NT2/D1 (cell line): ENCODE data around the gene TRAF1.

Source experiments
- DNase-seq: peaks from one replicate; pipeline ENCODE4 v3.0.0-alpha.2; 2011; ENCODE audit warnings: low read depth, low spot score
- H3K27me3 ChIP-seq: 2 replicates; pipeline ENCODE4 v1.6.0; 2011; ENCODE audit warnings: mild to moderate bottlenecking; ENCODE audit not compliant: insufficient read length, insufficient read depth
- H3K36me3 ChIP-seq: 2 replicates; pipeline ENCODE4 v1.6.1; 2011; ENCODE audit warnings: mild to moderate bottlenecking, low read length, mixed read lengths; ENCODE audit not compliant: insufficient read depth, insufficient read length
- H3K4me1 ChIP-seq: 2 replicates; pipeline ENCODE4 v1.5.1; 2011; ENCODE audit not compliant: insufficient read depth, insufficient read length
- H3K4me3 ChIP-seq: 2 replicates; pipeline ENCODE4 v1.5.1; 2011; ENCODE audit warnings: low read depth; ENCODE audit not compliant: insufficient read length
- H3K9ac ChIP-seq: 2 replicates; pipeline ENCODE4 v1.6.0; 2011; ENCODE audit warnings: low read depth; ENCODE audit not compliant: insufficient read length
- H3K9me3 ChIP-seq: 2 replicates; pipeline ENCODE4 v1.5.1; 2011; ENCODE audit warnings: mild to moderate bottlenecking, low read length; ENCODE audit not compliant: insufficient read depth
- SUZ12 ChIP-seq: IDR thresholded peaks from 2 replicates; pipeline ENCODE4 v1.6.1; 2011; ENCODE audit not compliant: insufficient read length, insufficient read depth; ENCODE audit errors: extremely low read depth
- YY1 ChIP-seq: IDR thresholded peaks from 2 replicates; pipeline ENCODE4 v1.6.1; 2011; ENCODE audit not compliant: insufficient read length, insufficient read depth
- ZNF274 ChIP-seq: IDR thresholded peaks from 2 replicates; pipeline ENCODE4 v1.6.1; 2011; ENCODE audit warnings: mild to moderate bottlenecking, low read depth, low read length

Gene TRAF1

GRCh38 chr9:120933310-120934055 is 6.9 kb upstream of the TRAF1 start:
- no peak for DNase-seq
- Histone ChIP-seq H3K27me3 (peaks cover 4% of the 10 kb centered on the region), H3K4me3 (no peak overlapping the region), H3K9me3 (no peaks in the 10 kb centered on the region), H3K9ac (no peak overlapping the region), H3K4me1 (peaks cover 3% of the 10 kb centered on the region), H3K36me3 (no peaks in the 10 kb centered on the region)
- TF ChIP-seq YY1 (no peak), ZNF274 (no peak), SUZ12 (no peak)

GRCh38 chr9:120932086-120932823 is 5.7 kb upstream of the TRAF1 start:
- H3K36me3 ChIP-seq: no peaks in the 10 kb centered on the region
- no peaks in the 10 kb centered on the region for H3K9me3 ChIP-seq
- no peak overlapping the region for H3K9ac ChIP-seq
- H3K4me3 ChIP-seq: no peak overlapping the region
- H3K4me1 ChIP-seq: peaks cover 3% of the 10 kb centered on the region
- DNase-seq: no peak
- no peak for TF ChIP-seq YY1
- TF ChIP-seq ZNF274: no peak
- no peak for TF ChIP-seq SUZ12
- H3K27me3 ChIP-seq: peaks cover 17% of the 10 kb centered on the region

- Histone ChIP-seq H3K4me3 (no peak overlapping the region), H3K9me3 (no peaks in the 10 kb centered on the region), H3K9ac (no peak overlapping the region), H3K27me3 (peaks cover 18% of the 10 kb centered on the region), H3K4me1 (peaks cover 3% of the 10 kb centered on the region), H3K36me3 (no peaks in the 10 kb centered on the region)
- TF ChIP-seq SUZ12 (no peak), YY1 (no peak), ZNF274 (no peak)
- DNase-seq: no peak
These were observed 4.9 kb upstream of the TRAF1 start for GRCh38 chr9:120931231-120932085.

GRCh38 chr9:120929229-120929791 is 2.7 kb upstream of the TRAF1 start:
- peak overlapping the region; percentile 45 for H3K4me3 ChIP-seq
- peaks cover 18% of the 10 kb centered on the region for H3K27me3 ChIP-seq
- no peaks in the 10 kb centered on the region for H3K36me3 ChIP-seq
- peak overlapping the region; percentile 79 for H3K9ac ChIP-seq
- peaks cover 6% of the 10 kb centered on the region for H3K4me1 ChIP-seq
- DNase-seq: no peak
- TF ChIP-seq ZNF274: no peak
- TF ChIP-seq SUZ12: no peak
- TF ChIP-seq YY1: no peak
- no peaks in the 10 kb centered on the region for H3K9me3 ChIP-seq

- H3K4me1 ChIP-seq: peaks cover 6% of the 10 kb centered on the region
- H3K4me3 ChIP-seq: peak overlapping the region; percentile 45
- no peaks in the 10 kb centered on the region for H3K9me3 ChIP-seq
- TF ChIP-seq YY1 (no peak), ZNF274 (no peak), SUZ12 (no peak)
- no peak for DNase-seq
- H3K9ac ChIP-seq: peak overlapping the region; percentile 79
- H3K27me3 ChIP-seq: peaks cover 18% of the 10 kb centered on the region
- peaks cover 2% of the 10 kb centered on the region for H3K36me3 ChIP-seq
These were observed 2.1 kb upstream of the TRAF1 start for GRCh38 chr9:120928483-120929228.

- Histone ChIP-seq H3K9me3 (no peaks in the 10 kb centered on the region), H3K4me1 (peaks cover 6% of the 10 kb centered on the region), H3K36me3 (peaks cover 8% of the 10 kb centered on the region), H3K27me3 (peaks cover 18% of the 10 kb centered on the region), H3K9ac (peak overlapping the region; percentile 79), H3K4me3 (peak overlapping the region; percentile 45)
- DNase-seq: no peak
- no peak for TF ChIP-seq ZNF274
- TF ChIP-seq YY1: no peak
These were observed 1.5 kb upstream of the TRAF1 start for GRCh38 chr9:120928015-120928482.
